Activated CD4-positive, alpha-beta T cell treated with anti-CD3 and anti-CD28 coated beads, Interleukin-2, amount 50 U/mL, for 16 hours (primary cell): ENCODE measurements around the gene RERE.

Experiments used
- DNase-seq: peaks from one replicate; pipeline ENCODE4 v3.0.0-alpha.2; 2020

RERE gene

DNA sequence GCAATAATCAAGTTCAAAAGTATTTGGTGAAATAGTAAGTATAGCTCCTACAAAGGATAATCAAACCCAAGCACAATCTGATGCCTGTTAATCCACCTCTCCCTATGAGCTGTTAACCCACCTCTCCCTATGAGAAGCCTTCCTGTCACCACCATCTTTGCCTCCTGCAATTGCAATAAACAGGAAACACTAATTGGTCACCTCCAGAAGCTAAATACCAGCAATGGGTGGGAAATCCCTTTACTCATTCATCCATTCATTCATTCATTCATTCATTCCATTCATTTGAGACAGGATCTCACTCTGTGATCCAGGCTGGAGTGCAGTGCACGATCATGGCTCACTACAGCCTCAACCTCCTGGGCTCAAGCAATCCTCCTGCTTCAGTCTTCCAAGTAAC is 132.8 kb downstream of the RERE start:
- DNase-seq = no peak

DNA sequence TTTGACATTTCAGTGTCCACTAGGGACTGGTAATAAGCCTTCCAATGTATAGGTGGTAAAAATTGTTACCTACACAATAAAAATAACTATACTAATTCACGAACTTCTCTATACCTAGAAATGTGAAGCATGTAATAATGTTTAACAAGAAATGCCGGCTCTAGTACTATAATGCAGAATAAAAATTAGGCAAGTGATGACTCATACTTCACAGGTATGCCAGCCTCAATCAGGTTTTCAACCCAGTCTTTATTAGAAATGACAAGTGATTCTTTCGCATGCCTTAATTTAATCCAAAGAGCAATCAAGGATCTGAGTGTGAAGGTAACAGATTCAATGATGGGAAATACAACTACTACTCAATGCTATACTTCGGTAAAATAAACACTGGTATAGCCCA is 134.9 kb downstream of the RERE start:
- DNase-seq = no peak

DNA sequence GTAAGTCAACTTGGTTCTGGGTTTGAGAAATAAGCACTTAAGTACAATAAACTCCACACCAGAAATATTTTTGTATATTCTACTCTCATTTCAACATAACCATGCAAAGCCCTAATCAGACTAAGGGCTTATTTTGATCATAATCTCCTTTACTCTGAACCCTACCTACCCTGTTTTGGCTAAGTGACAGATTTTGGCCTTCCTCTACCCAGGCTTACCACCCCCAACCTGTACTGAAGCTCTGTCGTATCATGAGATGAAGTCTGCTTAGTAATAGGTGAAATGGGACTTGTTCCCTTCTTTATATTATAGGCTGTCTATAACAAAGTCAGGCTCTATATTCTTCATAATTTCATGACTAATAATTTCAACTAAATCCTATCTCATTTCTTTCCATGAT is 135.5 kb downstream of the RERE start:
- no peak for DNase-seq

DNA sequence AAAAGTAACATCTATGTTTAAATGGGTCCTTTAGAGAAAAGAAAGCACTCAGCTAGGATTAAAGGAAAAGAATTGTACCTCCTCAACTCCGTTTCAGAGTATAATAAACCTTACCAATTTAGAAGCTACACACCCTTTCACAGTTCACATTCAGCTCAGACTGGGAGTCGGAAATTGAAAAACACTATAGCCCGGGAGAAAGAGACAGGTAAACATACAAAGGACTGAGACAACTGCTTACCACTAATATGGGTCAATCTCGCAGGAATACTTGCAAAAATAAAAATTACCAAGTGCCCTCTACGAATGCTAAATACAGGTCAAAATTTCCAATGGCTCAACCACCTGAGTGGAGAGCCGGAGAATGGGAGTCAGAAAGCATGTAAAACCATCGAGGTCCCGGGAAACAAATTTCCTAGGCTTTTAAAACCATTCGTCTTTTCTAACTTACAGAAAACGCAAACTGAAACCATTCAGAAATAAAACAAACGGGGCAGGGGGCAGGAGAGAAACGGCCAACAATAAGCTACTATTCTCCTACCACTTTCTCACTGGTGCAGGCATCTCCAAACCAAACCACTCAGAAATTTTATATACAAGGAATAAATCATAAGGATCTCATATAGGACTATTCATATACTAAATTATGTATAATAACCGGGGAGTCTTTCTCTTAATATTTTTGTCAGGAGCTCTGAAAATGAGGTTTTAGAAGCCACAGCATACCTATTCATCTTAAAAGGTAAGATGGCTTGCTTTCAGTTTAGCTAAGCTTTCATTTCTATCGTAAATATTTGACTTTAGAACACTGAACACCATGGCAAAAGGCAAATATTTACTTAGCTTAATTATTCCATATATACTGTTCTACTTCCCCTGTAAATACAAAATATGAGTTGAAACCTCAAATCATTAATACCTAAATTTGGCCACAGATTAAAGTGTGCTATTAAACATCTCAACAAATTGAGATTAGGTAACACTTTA is 136.5 kb downstream of the RERE start:
- DNase-seq = no peak

- DNase-seq = no peak
Observed at GRCh38 chr1:8679929-8680663, 137.3 kb downstream of the RERE start.

DNA sequence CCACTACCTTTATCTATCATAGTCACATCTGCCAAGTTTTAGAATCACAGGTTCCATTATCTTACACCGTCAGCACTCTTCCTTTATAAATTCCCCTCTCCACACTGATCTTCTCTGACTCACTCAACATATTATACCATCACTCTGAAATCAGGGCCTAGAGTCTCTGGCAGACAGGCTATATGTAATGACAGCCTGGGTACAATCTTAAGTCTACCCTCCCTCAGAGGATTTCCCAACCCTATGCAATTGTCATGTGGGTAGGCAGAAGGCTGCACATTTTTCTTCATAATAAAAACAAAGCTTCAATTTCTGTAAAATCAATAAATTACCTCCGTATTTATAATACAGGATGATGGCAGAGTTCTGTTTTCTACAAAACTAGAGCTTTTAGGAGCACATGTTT is 138.0 kb downstream of the RERE start:
- DNase-seq = peak; percentile 41

GRCh38 chr1:8678673-8679394 is 138.6 kb downstream of the RERE start:
- DNase-seq = no peak

DNA sequence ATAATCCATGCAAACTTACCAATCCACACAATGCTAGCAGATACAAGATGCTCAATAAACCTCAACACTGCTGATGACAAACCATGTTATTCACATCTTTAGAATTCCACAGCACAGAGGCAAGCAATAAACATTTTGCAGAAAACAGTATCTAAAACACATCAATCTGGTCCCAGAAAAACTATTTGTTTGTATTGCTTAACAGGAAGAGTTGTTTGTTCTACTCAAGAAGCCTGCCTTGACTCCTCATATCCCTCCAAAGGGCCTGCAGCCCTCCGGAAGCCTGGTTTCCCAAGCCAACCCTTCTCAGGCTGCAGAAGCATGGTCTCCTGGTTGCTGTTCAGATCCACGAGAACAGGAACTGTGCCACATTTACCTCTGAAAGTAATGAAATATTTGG is 139.7 kb downstream of the RERE start:
- DNase-seq = no peak

- no peak for DNase-seq
Observed at GRCh38 chr1:8676813-8677212, 140.6 kb downstream of the RERE start.

- DNase-seq = no peak
Observed at GRCh38 chr1:8676072-8676471, 141.4 kb downstream of the RERE start.

GRCh38 chr1:8674912-8675311 is 142.5 kb downstream of the RERE start:
- DNase-seq = no peak

DNA sequence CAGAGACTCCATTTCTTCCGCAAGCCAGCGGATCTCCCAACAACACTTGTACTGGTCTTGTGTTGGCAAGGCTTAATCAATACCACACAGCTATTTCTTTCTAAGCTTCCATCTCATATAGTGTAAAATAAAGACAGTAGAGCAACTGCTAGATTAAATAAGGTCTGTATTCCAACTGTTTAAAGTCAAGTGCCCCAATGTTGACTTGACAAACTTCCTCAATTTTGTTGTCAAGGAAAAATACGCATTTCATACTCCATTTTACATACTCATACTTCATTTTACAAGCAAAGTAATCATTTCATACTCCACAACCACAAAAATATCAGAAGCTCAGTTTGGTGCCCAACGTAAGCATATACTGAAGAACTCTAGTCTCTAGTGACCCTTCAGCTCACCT is 143.0 kb downstream of the RERE start:
- DNase-seq = no peak

DNA sequence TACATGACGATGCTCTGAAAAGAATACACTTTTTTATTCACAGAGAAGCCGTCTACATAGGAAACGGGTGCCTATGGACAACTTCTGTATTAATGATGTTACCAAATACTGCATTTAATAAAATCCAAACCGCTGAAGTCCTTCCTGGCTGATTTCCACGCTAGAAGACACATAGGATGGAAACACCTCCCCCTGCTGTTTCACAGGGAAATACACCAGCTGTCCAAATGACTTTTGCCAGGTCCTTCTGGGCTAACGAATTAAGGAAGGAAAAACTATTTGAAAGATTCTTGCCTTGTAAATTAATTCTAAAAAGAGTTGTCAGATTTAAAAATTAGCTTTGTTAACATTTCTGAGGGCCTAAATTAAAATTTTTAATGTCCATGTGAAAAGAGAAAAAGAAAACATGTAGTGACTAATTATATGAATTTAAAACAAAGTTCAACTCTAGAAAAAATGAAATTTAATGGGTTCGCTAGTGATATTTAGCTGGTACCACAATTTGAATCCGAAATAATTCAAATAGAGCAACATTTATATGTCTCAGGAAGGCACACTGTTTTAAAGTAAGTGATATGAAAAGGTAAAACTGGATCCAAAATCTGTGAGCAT is 146.0 kb downstream of the RERE start:
- DNase-seq = peak; percentile 41

GRCh38 chr1:8670371-8670818 is 147.0 kb downstream of the RERE start:
- no peak for DNase-seq

GRCh38 chr1:8669606-8670335 is 147.7 kb downstream of the RERE start:
- peak; percentile 71 for DNase-seq

DNA sequence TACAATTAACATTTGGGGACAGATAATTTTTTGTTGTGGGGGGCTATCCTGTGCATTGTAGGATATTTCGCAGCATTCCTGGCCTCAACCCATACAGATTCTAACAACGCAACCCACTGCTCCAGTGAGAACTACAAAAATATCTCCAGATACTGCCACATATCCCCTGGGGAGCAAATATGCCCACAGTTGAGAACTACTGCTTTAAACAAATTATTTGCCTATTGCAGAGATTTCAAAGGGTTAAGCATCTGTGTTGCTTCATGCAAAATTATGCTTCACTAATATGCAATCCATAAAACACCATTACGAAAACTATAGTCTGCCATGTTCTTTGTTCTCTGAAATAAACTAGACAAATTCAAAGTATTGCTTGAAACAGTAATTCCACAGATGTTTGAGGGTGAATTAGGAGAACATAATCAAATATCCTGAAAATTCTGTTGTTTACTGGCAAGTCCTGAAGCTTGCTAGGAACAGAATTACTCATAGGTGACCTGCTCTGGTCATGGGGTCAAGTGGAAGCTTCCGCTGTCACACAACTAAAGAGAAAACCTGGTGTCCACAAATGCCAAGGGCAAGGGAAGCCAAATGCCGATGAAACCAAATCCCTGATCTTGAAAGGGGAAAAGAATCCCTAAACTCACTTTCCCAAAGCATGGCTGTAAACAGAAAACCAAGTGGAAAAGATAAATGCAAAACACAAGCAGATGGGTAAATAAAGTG is 149.4 kb downstream of the RERE start:
- DNase-seq = no peak

DNA sequence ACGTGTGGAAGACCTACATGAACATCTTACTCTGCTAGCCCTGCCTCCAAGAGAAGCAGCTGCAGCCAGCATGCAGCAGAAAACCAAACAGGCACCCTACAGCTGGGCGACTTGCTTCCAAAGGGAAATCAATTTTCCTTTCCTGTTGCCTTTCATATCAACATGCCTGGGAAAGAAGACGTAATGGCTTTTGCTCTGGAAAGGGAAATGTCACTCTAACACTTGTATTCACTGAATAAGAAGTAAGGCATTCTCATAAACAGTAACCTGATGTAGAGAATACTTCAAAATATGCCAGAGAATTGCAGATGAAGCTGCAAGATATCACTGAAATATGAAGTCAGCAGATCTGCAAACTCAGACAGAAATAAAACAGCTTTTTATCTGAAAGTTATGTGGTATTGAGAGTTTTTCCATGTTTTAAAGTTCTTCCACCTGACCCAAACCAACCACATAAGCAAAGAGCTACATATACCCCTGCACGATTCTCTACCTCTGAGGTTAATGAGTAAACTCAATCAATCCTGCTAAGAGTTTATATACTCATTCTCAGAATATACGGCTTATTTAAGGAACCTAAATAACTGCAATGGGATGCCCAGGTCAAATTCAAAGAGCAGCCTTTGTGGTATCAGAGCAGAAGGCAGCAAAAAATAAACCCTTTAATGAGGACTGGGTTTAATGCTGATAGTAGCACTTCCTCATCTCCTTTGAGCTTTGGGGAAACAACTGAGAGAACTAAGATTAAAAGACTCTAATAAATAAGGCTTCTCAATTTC is 150.9 kb downstream of the RERE start:
- DNase-seq = peak; percentile 51

DNA sequence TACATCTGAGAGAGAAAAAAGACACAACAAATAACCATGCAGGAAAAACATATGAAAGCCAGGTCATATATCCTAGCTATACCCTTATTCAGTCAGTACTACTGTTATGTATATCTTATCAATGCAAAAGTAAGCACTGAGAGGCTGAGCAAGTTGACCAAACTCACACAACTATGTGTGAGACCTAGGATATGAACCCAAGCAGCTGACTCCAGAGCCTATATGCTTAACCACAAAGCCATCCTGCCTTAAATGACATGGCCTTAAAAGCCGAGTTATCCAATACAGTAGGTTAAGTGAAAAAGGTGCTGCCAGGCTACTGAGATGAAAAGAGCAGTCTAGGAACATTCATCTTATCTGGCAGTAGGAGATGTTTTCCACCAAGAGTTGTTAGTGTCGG is 151.6 kb downstream of the RERE start:
- DNase-seq = peak; percentile 42

- DNase-seq = no peak
Observed at GRCh38 chr1:8664887-8665286, 152.6 kb downstream of the RERE start.

GRCh38 chr1:8663915-8664329 is 153.5 kb downstream of the RERE start:
- no peak for DNase-seq
